ENCODE results near the gene CENPX. TPM values are rescaled to one million over a fixed set of nuclear protein-coding genes. Genes with fewer than 3 reads are reported as not detected.

The CENPX gene
- total and polyA plus RNA-seq, 2 of the 13 experiments (the other 11 are each of a cell fraction or from before 2014, with no cell fraction given): 92.7 to 170 TPM

DNA sequence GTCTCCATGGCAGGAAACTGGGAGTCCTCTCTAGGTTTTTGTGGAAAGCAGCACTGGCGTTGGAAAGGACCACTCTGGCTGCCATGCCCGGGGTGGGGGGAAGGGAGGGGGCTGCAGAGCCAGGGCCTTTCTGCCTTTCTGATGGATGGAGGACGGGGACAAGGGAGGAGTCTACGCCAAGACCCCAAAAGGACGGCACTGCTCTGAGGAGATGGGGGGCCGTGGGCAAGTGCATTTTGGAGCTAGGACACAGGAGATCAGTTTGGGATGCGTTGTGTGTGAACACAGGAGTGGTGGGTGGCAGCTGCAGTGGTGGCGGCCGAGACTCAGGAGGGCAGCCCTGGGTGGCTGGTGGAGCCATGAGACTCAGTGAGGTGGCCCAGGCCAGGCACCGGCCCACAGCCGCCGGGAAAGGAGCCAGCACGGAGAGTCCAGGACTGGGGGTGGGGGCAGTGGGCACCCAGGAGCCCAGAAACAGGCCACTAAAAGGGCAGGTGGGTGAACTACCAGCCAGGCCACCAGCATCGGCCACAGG, 2.0 kb downstream of the CENPX start (continued):
- TF ChIP-seq CREB3 (CRISPR knock-in tag; IDR thresholded peaks at IDR 0.05): no peak
- no peak for TF ChIP-seq DZIP1 (CRISPR knock-in tag; IDR thresholded peaks at IDR 0.05)
- 0 out of 2 replicates have a peak, but pooled peaks have one; percentile 1 for TF ChIP-seq ZBTB43 (CRISPR knock-in tag; conservative IDR thresholded peaks at IDR 0.05)
- TF ChIP-seq ZNF329 (CRISPR knock-in tag; IDR thresholded peaks at IDR 0.05; ENCODE audit: low read depth): 0 out of 2 replicates have a peak, but pooled peaks have one; percentile 4
- no peak; the same call in 1 of the 2 replicates for TF ChIP-seq ZC3H13 (CRISPR knock-in tag; IDR thresholded peaks at IDR 0.05)
- no peak for TF ChIP-seq CENPX (CRISPR knock-in tag; IDR thresholded peaks at IDR 0.05)
- TF ChIP-seq ZBTB7A (CRISPR knock-in tag; IDR thresholded peaks at IDR 0.05): no peak
- no peak for TF ChIP-seq WIZ (CRISPR knock-in tag; IDR thresholded peaks at IDR 0.05)
- TF ChIP-seq KDM2A (CRISPR knock-in tag; IDR thresholded peaks at IDR 0.05; ENCODE audit: borderline replicate concordance, low read depth): no peak
- 0 out of 2 replicates have a peak, but pooled peaks have one; percentile 4 for TF ChIP-seq ZNF629 (CRISPR knock-in tag; conservative IDR thresholded peaks at IDR 0.05)
- TF ChIP-seq PAWR (CRISPR knock-in tag; IDR thresholded peaks at IDR 0.05; ENCODE audit: borderline replicate concordance): no peak
- no peak for TF ChIP-seq ZNF572 (CRISPR knock-in tag; IDR thresholded peaks at IDR 0.05)
- TF ChIP-seq ISL2 (CRISPR knock-in tag; IDR thresholded peaks at IDR 0.05): no peak
- TF ChIP-seq MEIS2 (CRISPR knock-in tag; IDR thresholded peaks at IDR 0.05): 0 out of 2 replicates have a peak, but pooled peaks have one; percentile 56
- no peak for TF ChIP-seq TOPORS (CRISPR knock-in tag; IDR thresholded peaks at IDR 0.05)
- TF ChIP-seq CENPT (CRISPR knock-in tag; IDR thresholded peaks at IDR 0.05; ENCODE audit: low read depth): no peak
- no peak for TF ChIP-seq HOXA5 (CRISPR knock-in tag; IDR thresholded peaks at IDR 0.05)
- no peak for TF ChIP-seq FOXK1 (CRISPR knock-in tag; IDR thresholded peaks at IDR 0.05; ENCODE audit: borderline replicate concordance, low read depth)
- TF ChIP-seq RXRA (CRISPR knock-in tag; IDR thresholded peaks at IDR 0.05): no peak
- TF ChIP-seq MAFF (IDR thresholded peaks at IDR 0.05; ENCODE audit: low read depth, low read length): no peak
- TF ChIP-seq ZBTB49 (CRISPR knock-in tag; IDR thresholded peaks at IDR 0.05; ENCODE audit: borderline replicate concordance): no peak
- no peak for TF ChIP-seq HBP1 (CRISPR knock-in tag; IDR thresholded peaks at IDR 0.05; ENCODE audit: low read depth)

Measured in HepG2 (cell line).